ENCODE data around the gene TRIM63. TPM values are rescaled to one million over a fixed set of nuclear protein-coding genes. Genes with fewer than 3 reads are reported as not detected.

TRIM63 gene
- polyA plus RNA-seq, 3 donors = 0.09 TPM; not detected in 2

GRCh38 chr1:26034504-26035202 is 32.8 kb downstream of the TRIM63 start:
- TF ChIP-seq CTCF (IDR thresholded peaks at IDR 0.05) = no peak
- Histone ChIP-seq H3K4me2 (replicated peaks; ENCODE audit: extremely low read depth, low read length, poor library complexity, severe bottlenecking) (peak overlapping the region; percentile 96), H3K9ac (ENCODE audit: insufficient read depth, low read length, poor library complexity, severe bottlenecking) (peak overlapping the region; percentile 67), H3K27me3 (ENCODE audit: control insufficient read depth in 2 of 2, insufficient read depth in 2 of 2, low read length in 2 of 2) (peaks cover 0 to 24% of the 10 kb centered on the region in 2 donors), H4K20me1 (ENCODE audit: insufficient read depth, low read length) (no peaks in the 10 kb centered on the region), H3K36me3 (replicated peaks in 1 of 2; ENCODE audit: control insufficient read depth in 1 of 2, insufficient read depth in 2 of 2, low read length in 2 of 2) (no peaks in the 10 kb centered on the region), H3K79me2 (ENCODE audit: insufficient read depth, low read length) (no peaks in the 10 kb centered on the region), H2AFZ (ENCODE audit: insufficient read depth, low read depth, low read length, poor library complexity, severe bottlenecking) (peak overlapping the region; percentile 95), H3K27ac (ENCODE audit: low read depth in 1 of 2, low read length in 2 of 2) (no peak overlapping the region), H3K4me3 (replicated peaks in 1 of 3; ENCODE audit: low read depth in 2 of 3, low read length in 3 of 3) (peak overlapping the region; percentile 57 to 83 (median 80)), H3K9me3 (replicated peaks in 1 of 2; ENCODE audit: control insufficient read depth in 1 of 2, insufficient read depth in 1 of 2, low read length in 2 of 2) (no peaks in the 10 kb centered on the region), H3K4me1 (ENCODE audit: control insufficient read depth in 1 of 2, insufficient read depth in 2 of 2, low read length in 2 of 2) (peaks cover 11 to 21% of the 10 kb centered on the region in 2 donors)
- Mint-ChIP-seq H3K36me3 (no peaks in the 10 kb centered on the region), H3K9me3 (peaks cover 0 to 5% (median 0%) of the 10 kb centered on the region in 7 donors), H3K27ac (peak overlapping the region in 3 of 7 donors; percentile 8 to 66 (median 32)), H3K4me3 (peak overlapping the region; percentile 95 to 96), H3K4me1 (peaks cover 15% of the 10 kb centered on the region), H3K27me3 (ENCODE audit: low read depth in 3 of 3) (peaks cover 21 to 33% (median 28%) of the 10 kb centered on the region in 3 donors)
- DNase-seq = no peak
- intact Hi-C loops (cut with micrococcal nuclease) = loop anchor here (5.0 to 10.0 kb wide), 2 partner anchors 110 to 383 kb away; no protein-coding TSS in a partner anchor
- 17% methylated on average over 11 of the region's 15 CpGs for WGBS (ENCODE audit: insufficient coverage)

GRCh38 chr1:26032656-26033357 is 34.6 kb downstream of the TRIM63 start:
- Mint-ChIP-seq H3K9me3 (peaks cover 0 to 5% (median 0%) of the 10 kb centered on the region in 7 donors), H3K4me1 (peaks cover 15% of the 10 kb centered on the region), H3K36me3 (no peaks in the 10 kb centered on the region), H3K27me3 (ENCODE audit: low read depth in 3 of 3) (peaks cover 21 to 28% (median 27%) of the 10 kb centered on the region in 3 donors), H3K4me3 (no peak overlapping the region), H3K27ac (peak overlapping the region in 1 of 7 donors; percentile 28)
- TF ChIP-seq CTCF (IDR thresholded peaks at IDR 0.05) = no peak
- Histone ChIP-seq H3K4me3 (replicated peaks in 1 of 3; ENCODE audit: low read depth in 2 of 3, low read length in 3 of 3) (no peak overlapping the region), H3K4me2 (replicated peaks; ENCODE audit: extremely low read depth, low read length, poor library complexity, severe bottlenecking) (no peak overlapping the region), H3K79me2 (ENCODE audit: insufficient read depth, low read length) (no peaks in the 10 kb centered on the region), H3K27ac (ENCODE audit: low read depth in 1 of 2, low read length in 2 of 2) (no peak overlapping the region), H2AFZ (ENCODE audit: insufficient read depth, low read depth, low read length, poor library complexity, severe bottlenecking) (no peak overlapping the region), H3K4me1 (ENCODE audit: control insufficient read depth in 1 of 2, insufficient read depth in 2 of 2, low read length in 2 of 2) (peaks cover 11 to 21% of the 10 kb centered on the region in 2 donors), H3K27me3 (ENCODE audit: control insufficient read depth in 2 of 2, insufficient read depth in 2 of 2, low read length in 2 of 2) (peaks cover 0 to 24% of the 10 kb centered on the region in 2 donors), H3K9me3 (replicated peaks in 1 of 2; ENCODE audit: control insufficient read depth in 1 of 2, insufficient read depth in 1 of 2, low read length in 2 of 2) (no peaks in the 10 kb centered on the region), H4K20me1 (ENCODE audit: insufficient read depth, low read length) (no peaks in the 10 kb centered on the region), H3K36me3 (replicated peaks in 1 of 2; ENCODE audit: control insufficient read depth in 1 of 2, insufficient read depth in 2 of 2, low read length in 2 of 2) (no peaks in the 10 kb centered on the region), H3K9ac (ENCODE audit: insufficient read depth, low read length, poor library complexity, severe bottlenecking) (no peak overlapping the region)
- WGBS (ENCODE audit: insufficient coverage) = 90% methylated on average over 3 of the region's 12 CpGs
- DNase-seq = peak in 1 of 3 donors; percentile 48
- intact Hi-C loops (cut with micrococcal nuclease) = loop anchor here (10.0 kb wide), 1 partner anchor 112 kb away; no protein-coding TSS in a partner anchor
